Adrenal gland (tissue), 12 donors: ENCODE measurements around the gene KRTAP10-3. TPM values are rescaled to one million over a fixed set of nuclear protein-coding genes. Genes with fewer than 3 reads are reported as not detected.
"Not testable (repeated sequence)": the region's sequence is repeated elsewhere in the genome, so short reads cannot be mapped to it uniquely, and the experiment has no call there.

Experiments used
- DNase-seq, 7 donors: peaks; one replicate each; pipeline ENCODE4 v3.0.0-alpha.2; 2019 to 2020
- H3K27ac ChIP-seq, 5 donors: fragments of 200-600 bp; sonication (generic) in 4 of 5; 1 replicate in 3 of 5; 2 replicates in 2 of 5; pipeline versions ENCODE4 v1.5.1 to v1.8.0; 2016 to 2020; ENCODE audit warnings: mild to moderate bottlenecking in 1 of 5
- H3K27me3 ChIP-seq: fragments of 200-600 bp; 2 replicates; pipeline ENCODE4 v1.8.0; 2021
- H3K36me3 ChIP-seq, 2 donors: fragments of 200-600 bp; replicated peaks in 1 of 2; 1 replicate in 1 of 2; 2 replicates in 1 of 2; pipeline versions ENCODE4 v1.5.1 to v1.8.0; 2018 to 2022
- H3K4me1 ChIP-seq, 2 donors: fragments of 200-600 bp; replicated peaks in 1 of 2; 1 replicate in 1 of 2; 2 replicates in 1 of 2; pipeline versions ENCODE4 v1.5.1 to v1.8.0; 2018 to 2021
- H3K4me3 ChIP-seq, 4 donors: fragments of 200-600 bp; sonication (generic) in 3 of 4; one replicate each; pipeline ENCODE4 v1.5.1; 2016 to 2018
- H3K9me3 ChIP-seq, 3 donors: fragments of 200-600 bp; sonication (generic) in 1 of 3; replicated peaks in 1 of 3; 1 replicate in 2 of 3; 2 replicates in 1 of 3; pipeline versions ENCODE4 v1.5.1 to v1.8.0; 2016 to 2021
- POLR2A ChIP-seq, 2 donors: fragments of 450-650 bp; IDR thresholded peaks; one replicate each; pipeline ENCODE4 v1.6.1; 2017; ENCODE audit warnings: antibody characterized with exemption in 2 of 2, mild to moderate bottlenecking in 2 of 2, moderate library complexity in 1 of 2
- WGBS, 4 donors: extraction: QIAGEN DNeasy Blood & Tissue Kit in 2 of 4; methylation state at CpG; one replicate each; pipeline versions ENCODE4 v1.1.5 to v1.1.7; 2013 to 2017; 5-methylcytosine and 5-hydroxymethylcytosine counted together
- intact Hi-C, 2 donors: fragments of 100-400 bp; cut with DNase I; formaldehyde crosslinking; loops; one replicate each; pipeline versions ENCODE4 v1.14.1 to v1.15.0; 2022 to 2023
- polyA plus RNA-seq, 3 donors: library from polyadenylated mRNA; stranded (reverse); fragments of 200-250 nt in 2 of 3; fragments of 350-450 nt in 1 of 3; fragmentation: Illumina TruSeq in 1 of 3; extraction: RNeasy Lipid Tissue Mini Kit (QIAGEN cat#74804) in 1 of 3; gene quantifications; one replicate each; pipeline ENCODE4 v1.2.3, GENCODE V29; 2013 to 2014
- total RNA-seq, 9 donors: library from RNA; depleted of rRNA in 4 of 9; stranded (reverse); fragments of >200 nt in 4 of 9; fragments of 120-200 nt in 1 of 9; fragmentation: NEBNext Ultra II Directional in 1 of 9; extraction: Animal tissue kit (Norgen Biotek cat#: 25700) in 1 of 9; gene quantifications; one replicate each; pipeline versions ENCODE4 v1.1.0 to v1.2.4, GENCODE V29; 2013 to 2023
- TF ChIP-seq, protein P1 (sequence below), 6 experiments: fragments of 450-650 bp in 4 of 6; fragments of 200-600 bp in 2 of 6; sonication (generic) in 1 of 6; IDR thresholded peaks; 1 replicate in 5 of 6; 2 replicates in 1 of 6; pipeline versions ENCODE4 v1.5.1 to v1.8.0; 2016 to 2021; ENCODE audit warnings: antibody characterized with exemption in 6 of 6, mild to moderate bottlenecking in 2 of 6, moderate library complexity in 1 of 6
- donor health status: healthy with polysubstance abuse.
- donor health status: Bipolar disorder and iron deficiency.
- donor health status: DM: yes; HTN: yes; CAD: no.
- donor health status: DM: no; HTN: no; CAD: no.
- donor health status: DM: no; HTN: no; CAD: no.
- donor health status: DM: yes; HTN: yes; CAD: no.

Gene KRTAP10-3
- total and polyA plus RNA-seq, 12 donors = not detected

DNA sequence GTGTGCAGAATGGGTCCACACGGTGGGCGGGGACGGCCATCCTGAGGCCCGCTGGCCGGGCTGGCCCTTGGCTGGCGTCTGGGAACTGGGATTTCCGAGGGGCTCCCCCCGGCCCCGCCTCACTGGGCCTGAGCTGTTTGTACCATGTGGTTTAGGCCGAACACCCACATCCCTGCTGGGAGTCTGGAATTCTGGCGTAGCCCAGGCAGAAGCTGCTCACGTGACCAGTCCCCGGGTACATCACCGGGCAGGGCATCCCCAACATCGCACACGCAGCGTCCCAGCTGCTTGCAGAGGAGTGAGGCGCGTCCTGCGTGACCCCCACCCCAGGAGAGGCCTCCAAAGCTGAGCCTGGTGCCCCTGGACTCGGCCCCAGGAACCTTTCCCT, 43.9 kb upstream of the KRTAP10-3 start:
- no peaks in the 10 kb centered on the region for H3K9me3 ChIP-seq
- no peak overlapping the region for H3K27ac ChIP-seq
- 55 to 80% (median 74%) methylated on average over 1 to 20 of the region's 21 CpGs for WGBS, 4 donors
- TF ChIP-seq, protein P1, sequence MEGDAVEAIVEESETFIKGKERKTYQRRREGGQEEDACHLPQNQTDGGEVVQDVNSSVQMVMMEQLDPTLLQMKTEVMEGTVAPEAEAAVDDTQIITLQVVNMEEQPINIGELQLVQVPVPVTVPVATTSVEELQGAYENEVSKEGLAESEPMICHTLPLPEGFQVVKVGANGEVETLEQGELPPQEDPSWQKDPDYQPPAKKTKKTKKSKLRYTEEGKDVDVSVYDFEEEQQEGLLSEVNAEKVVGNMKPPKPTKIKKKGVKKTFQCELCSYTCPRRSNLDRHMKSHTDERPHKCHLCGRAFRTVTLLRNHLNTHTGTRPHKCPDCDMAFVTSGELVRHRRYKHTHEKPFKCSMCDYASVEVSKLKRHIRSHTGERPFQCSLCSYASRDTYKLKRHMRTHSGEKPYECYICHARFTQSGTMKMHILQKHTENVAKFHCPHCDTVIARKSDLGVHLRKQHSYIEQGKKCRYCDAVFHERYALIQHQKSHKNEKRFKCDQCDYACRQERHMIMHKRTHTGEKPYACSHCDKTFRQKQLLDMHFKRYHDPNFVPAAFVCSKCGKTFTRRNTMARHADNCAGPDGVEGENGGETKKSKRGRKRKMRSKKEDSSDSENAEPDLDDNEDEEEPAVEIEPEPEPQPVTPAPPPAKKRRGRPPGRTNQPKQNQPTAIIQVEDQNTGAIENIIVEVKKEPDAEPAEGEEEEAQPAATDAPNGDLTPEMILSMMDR (IDR thresholded peaks at IDR 0.05) = no peak
- TF ChIP-seq POLR2A (IDR thresholded peaks at IDR 0.05) = no peak
- intact Hi-C loops = no loop called here
- H3K4me3 ChIP-seq = no peak overlapping the region
- no peak for DNase-seq
- no peaks in the 10 kb centered on the region for H3K36me3 ChIP-seq
- H3K27me3 ChIP-seq = peaks cover 8% of the 10 kb centered on the region
- H3K4me1 ChIP-seq = no peaks in the 10 kb centered on the region

DNA sequence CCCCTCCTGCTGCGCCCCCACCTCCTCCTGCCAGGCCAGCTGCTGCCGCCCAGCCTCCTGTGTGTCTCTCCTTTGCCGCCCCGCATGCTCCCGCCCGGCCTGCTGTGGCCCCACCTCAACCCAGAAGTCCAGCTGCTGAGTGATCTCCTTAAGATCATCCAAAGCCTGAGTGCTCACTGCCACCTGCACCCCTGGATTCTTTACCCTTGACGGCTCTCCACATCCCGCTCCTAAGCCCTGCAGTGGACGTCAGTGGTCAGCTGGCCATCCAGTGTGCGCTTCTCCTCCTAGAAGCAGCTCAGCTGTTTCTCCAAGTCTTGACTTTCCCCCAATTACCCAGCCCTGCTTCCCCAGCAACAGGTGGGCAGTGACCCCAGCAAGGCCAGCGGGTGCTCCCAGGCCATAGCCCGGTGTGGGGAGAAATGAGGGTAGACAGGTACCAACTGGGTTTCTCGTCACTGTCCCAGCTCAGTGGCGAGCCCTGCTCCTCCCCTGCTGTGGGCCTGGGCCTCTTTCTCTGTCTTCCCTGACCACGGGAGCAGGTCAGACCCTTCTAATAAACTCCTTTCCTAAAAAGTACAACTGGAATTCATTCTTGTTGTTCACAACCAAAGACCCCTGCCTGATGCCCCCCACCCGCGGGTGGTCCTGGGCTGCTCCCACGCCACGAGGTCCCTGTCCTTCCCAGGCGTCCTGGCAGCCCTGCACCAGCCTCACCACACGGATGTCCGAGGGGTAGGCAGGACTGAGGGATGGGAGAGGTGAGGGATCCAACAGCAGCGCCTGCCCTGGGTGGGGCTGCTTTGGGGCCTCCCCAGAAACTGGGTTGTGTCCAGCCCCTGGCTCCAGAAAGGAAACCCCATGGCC, 43.2 kb upstream of the KRTAP10-3 start:
- Histone ChIP-seq H3K36me3 (no peaks in the 10 kb centered on the region), H3K4me1 (no peaks in the 10 kb centered on the region), H3K27ac (no peak overlapping the region), H3K9me3 (no peaks in the 10 kb centered on the region), H3K27me3 (peaks cover 8% of the 10 kb centered on the region), H3K4me3 (no peak overlapping the region)
- no peak for TF ChIP-seq POLR2A (IDR thresholded peaks at IDR 0.05)
- TF ChIP-seq, protein P1 (IDR thresholded peaks at IDR 0.05) = no peak
- WGBS, 4 donors = 68 to 77% (median 73%) methylated on average over 14 to 23 of the region's 23 CpGs
- no peak for DNase-seq
- intact Hi-C loops = no loop called here

DNA sequence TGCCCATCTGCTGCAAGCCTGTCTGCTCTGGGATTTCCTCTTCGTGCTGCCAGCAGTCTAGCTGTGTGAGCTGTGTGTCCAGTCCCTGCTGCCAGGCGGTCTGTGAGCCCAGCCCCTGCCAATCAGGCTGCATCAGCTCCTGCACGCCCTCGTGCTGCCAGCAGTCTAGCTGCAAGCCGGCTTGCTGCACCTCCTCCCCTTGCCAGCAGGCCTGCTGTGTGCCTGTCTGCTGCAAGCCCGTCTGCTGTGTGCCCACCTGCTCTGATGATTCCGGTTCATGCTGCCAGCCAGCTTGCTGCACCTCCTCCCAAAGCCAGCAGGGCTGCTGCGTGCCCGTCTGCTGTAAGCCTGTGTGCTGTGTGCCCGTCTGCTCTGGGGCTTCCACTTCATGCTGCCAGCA, 42.5 kb upstream of the KRTAP10-3 start:
- H3K36me3 ChIP-seq, H3K27ac ChIP-seq, H3K4me3 ChIP-seq, H3K27me3 ChIP-seq, DNase-seq, H3K4me1 ChIP-seq, intact Hi-C loops, H3K9me3 ChIP-seq: not testable (repeated sequence)
- 59 to 74% (median 66%) methylated on average over 8 to 10 of the region's 10 CpGs for WGBS, 4 donors

DNA sequence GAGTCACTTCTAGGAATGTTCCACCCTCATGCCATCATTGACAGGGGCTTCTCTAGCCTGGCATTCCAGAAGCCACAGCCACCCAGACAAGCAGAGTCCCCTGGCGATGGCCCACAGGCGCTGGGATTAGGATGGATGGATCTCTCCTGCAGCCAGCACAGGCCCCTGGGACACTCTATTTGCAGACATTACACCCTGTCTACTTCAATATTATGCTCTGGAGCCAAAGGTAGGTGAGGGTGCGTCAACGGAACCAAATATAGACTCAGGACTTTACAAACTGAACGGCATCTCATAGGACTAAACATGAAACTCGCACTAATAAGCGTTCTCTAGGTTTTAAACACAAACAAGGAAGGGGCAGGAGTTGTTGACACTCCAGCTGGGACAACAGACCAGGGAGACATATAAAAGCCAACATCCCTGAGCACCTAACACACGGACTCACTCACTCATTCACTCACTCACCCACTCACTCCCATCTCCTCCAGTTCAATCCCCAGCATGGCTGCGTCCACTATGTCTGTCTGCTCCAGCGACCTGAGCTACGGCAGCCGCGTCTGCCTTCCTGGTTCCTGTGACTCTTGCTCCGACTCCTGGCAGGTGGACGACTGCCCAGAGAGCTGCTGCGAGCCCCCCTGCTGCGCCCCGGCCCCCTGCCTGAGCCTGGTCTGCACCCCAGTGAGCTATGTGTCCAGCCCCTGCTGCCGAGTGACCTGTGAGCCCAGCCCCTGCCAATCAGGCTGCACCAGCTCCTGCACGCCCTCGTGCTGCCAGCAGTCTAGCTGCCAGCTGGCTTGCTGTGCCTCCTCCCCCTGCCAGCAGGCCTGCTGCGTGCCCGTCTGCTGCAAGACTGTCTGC, 41.8 kb upstream of the KRTAP10-3 start, which contains the start of gene KRTAP10-7:
KRTAP10-7 (plus strand) TSS at position 480 of the 861 bp plus-strand sequence; CDS start at position 505, 25 bp downstream.
- 62 to 71% (median 64%) methylated on average over 14 to 23 of the region's 23 CpGs for whole genome bisulfite sequencing, 4 donors
- DNase-seq, intact Hi-C loops: not testable (repeated sequence)

More for the DNA sequence above, 41.8 kb upstream of the KRTAP10-3 start, which contains the start of gene KRTAP10-7:
- H3K4me1 ChIP-seq, H3K36me3 ChIP-seq, H3K27ac ChIP-seq, H3K27me3 ChIP-seq, H3K4me3 ChIP-seq, H3K9me3 ChIP-seq: not testable (repeated sequence)
